IMR-90 (cell line): ENCODE measurements around the gene BAIAP2. TPM values are rescaled to one million over a fixed set of nuclear protein-coding genes. Genes with fewer than 3 reads are reported as not detected.

Experiments
- ATAC-seq: fragments of 200-7000 bp; cut with Tn5 transposase; 2 replicates; pipeline ENCODE4 v1.9.1; 2020; ENCODE audit warnings: low read depth, mild to moderate bottlenecking, moderate library complexity
- BruUV-seq: library from RNA; stranded (reverse); fragments of 400-500 nt; replicated peaks from 2 replicates; lab custom pipeline; 2021; lab: Mats Ljungman, UMichigan
- CTCF ChIA-PET: fragments of 300-600 bp; formaldehyde crosslinking; extraction: SDS; loops from one replicate; lab custom pipeline; 2021; ENCODE audit warnings: antibody characterized with exemption; lab: Yijun Ruan, JAX
- POLR2A ChIA-PET: fragments of 300-600 bp; sonication (Branson Sonifier 250); formaldehyde crosslinking; loops from one replicate; lab custom pipeline; 2022; ENCODE audit warnings: antibody characterized with exemption; ENCODE audit not compliant: unreplicated experiment; lab: Charles Lee
- DNase-seq: peaks from one replicate; pipeline ENCODE4 v3.0.0; 2013
- H2AFZ ChIP-seq: replicated peaks from 2 replicates; pipeline ENCODE3; 2013; ENCODE audit warnings: low read length, mild to moderate bottlenecking; ENCODE audit not compliant: poor library complexity
- H2AK5ac ChIP-seq: 2 replicates; pipeline ENCODE4 v1.6.1; 2013; ENCODE audit warnings: low read depth, low read length, inconsistent platforms
- H2AK9ac ChIP-seq: replicated peaks from 2 replicates; pipeline ENCODE3; 2013; ENCODE audit warnings: mild to moderate bottlenecking, low read depth, low read length, moderate library complexity; ENCODE audit not compliant: poor library complexity
- H2BK120ac ChIP-seq: 2 replicates; pipeline ENCODE4 v1.6.1; 2013; ENCODE audit warnings: low read depth, low read length, inconsistent platforms
- H2BK15ac ChIP-seq: 3 replicates; pipeline ENCODE4 v1.6.1; 2013; ENCODE audit warnings: low read depth, low read length, inconsistent platforms
- H2BK20ac ChIP-seq: 2 replicates; pipeline ENCODE4 v1.6.1; 2013; ENCODE audit warnings: low read depth, mild to moderate bottlenecking, inconsistent platforms, low read length, moderate library complexity
- H2BK5ac ChIP-seq: 2 replicates; pipeline ENCODE4 v1.6.1; 2013; ENCODE audit warnings: mild to moderate bottlenecking, low read depth, low read length, inconsistent platforms; ENCODE audit not compliant: poor library complexity, severe bottlenecking
- H3K14ac ChIP-seq: replicated peaks from 2 replicates; pipeline ENCODE4 v1.6.1; 2013; ENCODE audit warnings: low read depth, low read length, inconsistent platforms
- H3K18ac ChIP-seq: 2 replicates; pipeline ENCODE4 v1.6.1; 2013; ENCODE audit warnings: low read depth, low read length, control low read depth
- H3K23ac ChIP-seq: 2 replicates; pipeline ENCODE4 v1.6.1; 2013; ENCODE audit warnings: low read depth, low read length, inconsistent platforms
- H3K27ac ChIP-seq: 2 replicates; pipeline ENCODE4 v1.5.1; 2013; ENCODE audit warnings: mild to moderate bottlenecking, control low read depth, low read length; ENCODE audit not compliant: insufficient read depth
- H3K27me3 ChIP-seq: 2 replicates; pipeline ENCODE4 v1.6.1; 2013; ENCODE audit warnings: low read length; ENCODE audit not compliant: control insufficient read depth, insufficient read depth
- H3K36me3 ChIP-seq: 2 replicates; pipeline ENCODE4 v1.6.1; 2013; ENCODE audit warnings: low read length, mixed read lengths; ENCODE audit not compliant: control insufficient read depth, insufficient read depth
- H3K4ac ChIP-seq: 2 replicates; pipeline ENCODE4 v1.6.1; 2013; ENCODE audit warnings: low read depth, low read length, inconsistent platforms
- H3K4me1 ChIP-seq: 2 replicates; pipeline ENCODE4 v1.6.1; 2013; ENCODE audit warnings: low read length, mixed read lengths; ENCODE audit not compliant: control insufficient read depth, insufficient read depth
- H3K4me2 ChIP-seq: 2 replicates; pipeline ENCODE4 v1.6.1; 2013; ENCODE audit warnings: low read depth, mild to moderate bottlenecking, control low read depth, low read length, moderate library complexity
- H3K4me3 ChIP-seq: 2 replicates; pipeline ENCODE4 v1.5.1; 2013; ENCODE audit warnings: low read depth, mild to moderate bottlenecking, control low read depth, low read length, moderate library complexity; ENCODE audit not compliant: insufficient read depth
- H3K56ac ChIP-seq: 2 replicates; pipeline ENCODE4 v1.6.1; 2013; ENCODE audit warnings: low read length, inconsistent platforms; ENCODE audit not compliant: insufficient read depth; ENCODE audit errors: extremely low read depth
- H3K79me1 ChIP-seq, 2 experiments: 2 replicates each; pipeline ENCODE4 v1.6.1; 2013; ENCODE audit warnings: low read length in 2 of 2, inconsistent platforms in 1 of 2, low read depth in 1 of 2
- H3K9ac ChIP-seq: 2 replicates; pipeline ENCODE4 v1.6.1; 2013; ENCODE audit warnings: low read depth, low read length, control low read depth
- H3K9me1 ChIP-seq: 2 replicates; pipeline ENCODE4 v1.6.1; 2013; ENCODE audit warnings: low read length, inconsistent platforms; ENCODE audit not compliant: insufficient read depth
- H3K9me3 ChIP-seq: 2 replicates; pipeline ENCODE4 v1.6.1; 2013; ENCODE audit warnings: low read length; ENCODE audit not compliant: control insufficient read depth, insufficient read depth
- H4K20me1 ChIP-seq: 2 replicates; pipeline ENCODE4 v1.6.1; 2013; ENCODE audit warnings: low read length, inconsistent platforms; ENCODE audit not compliant: insufficient read depth
- H4K5ac ChIP-seq: 2 replicates; pipeline ENCODE4 v1.6.1; 2013; ENCODE audit warnings: mild to moderate bottlenecking, low read depth, low read length, control low read depth
- H4K8ac ChIP-seq, 2 experiments: 2 replicates each; pipeline ENCODE4 v1.6.1; 2013; ENCODE audit warnings: low read depth in 2 of 2, low read length in 2 of 2, control low read depth in 1 of 2, inconsistent platforms in 1 of 2
- H4K91ac ChIP-seq: 2 replicates; pipeline ENCODE4 v1.6.1; 2013; ENCODE audit warnings: low read depth, low read length, inconsistent platforms; ENCODE audit not compliant: insufficient read depth
- FOS ChIP-seq: fragments of 150-350 bp; IDR thresholded peaks from 2 replicates; pipeline ENCODE4 v1.6.1; 2016; ENCODE audit warnings: low read depth, low read length
- MXI1 ChIP-seq: IDR thresholded peaks from 2 replicates; pipeline ENCODE4 v1.6.1; 2012; ENCODE audit warnings: low read depth, mild to moderate bottlenecking, low read length, moderate library complexity, borderline replicate concordance
- RCOR1 ChIP-seq: IDR thresholded peaks from 2 replicates; pipeline ENCODE4 v1.6.1; 2012; ENCODE audit warnings: mild to moderate bottlenecking, low read length, improper control_type of control experiment; ENCODE audit not compliant: insufficient replicate concordance
- WGBS, 2 experiments: methylation state at CpG; one replicate each; pipeline versions ENCODE4 v1.1.5 to v1.1.7; 2013; ENCODE audit warnings: missing lambda C conversion rate in 2 of 2; ENCODE audit not compliant: insufficient read length in 1 of 2; ENCODE audit errors: extremely low coverage in 2 of 2; 5-methylcytosine and 5-hydroxymethylcytosine counted together
- dilution Hi-C: fragments of 300-500 bp; cut with HindIII; formaldehyde crosslinking; loops from one replicate; pipeline ENCODE4 v1.14.3; 2018; ENCODE audit warnings: low sequenced_read_pairs; ENCODE audit not compliant: unreplicated experiment
- in situ Hi-C: fragments of 300-500 bp; cut with MboI; formaldehyde crosslinking; loops from 3 replicates; pipeline ENCODE4 v1.14.3; 2019; ENCODE audit warnings: low sequenced_read_pairs, inconsistent platforms, mixed read lengths
- intact Hi-C: fragments of 100-400 bp; cut with micrococcal nuclease; formaldehyde crosslinking; loops from 2 replicates; pipeline ENCODE4 v1.10.0; 2022
- polyA plus RNA-seq, 3 experiments: library from polyadenylated mRNA; depleted of rRNA; stranded (reverse); fragments of >200 nt; gene quantifications; 2 replicates each; pipeline ENCODE4 v1.2.3, GENCODE V29; 2012; ENCODE audit warnings: low replicate concordance in 1 of 3
- total RNA-seq: library from RNA; depleted of rRNA; stranded (reverse); fragments of >200 nt; gene quantifications from 2 replicates; pipeline ENCODE4 v1.2.3, GENCODE V29; 2012

The BAIAP2 gene
- total and polyA plus RNA-seq, 2 of the 4 experiments (the other 2 are of a cell fraction) = 18.3 to 32.6 TPM

GRCh38 chr17:81126281-81127132 is 91.6 kb downstream of the BAIAP2 start (continued):
- no peak for TF ChIP-seq FOS

DNA sequence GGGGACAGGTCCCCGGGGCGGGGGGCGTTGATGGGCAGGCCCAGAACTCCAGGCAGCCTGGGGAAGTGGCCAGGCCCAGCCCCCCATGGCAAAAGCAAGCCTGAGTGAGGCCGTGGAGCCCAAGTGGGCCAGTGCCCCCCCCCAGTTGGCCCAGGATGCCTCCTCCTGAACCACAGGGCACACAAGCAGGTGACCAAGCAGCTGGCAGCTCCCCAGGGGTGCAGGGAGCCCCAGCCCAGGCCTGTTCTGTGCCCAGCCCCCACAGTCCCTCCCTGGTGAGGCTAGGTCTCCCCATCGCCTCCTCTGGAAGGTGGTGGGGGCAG is 92.1 kb downstream of the BAIAP2 start:
- H2BK5ac ChIP-seq = no peak overlapping the region
- H2AK5ac ChIP-seq = no peak overlapping the region
- ATAC-seq (no peak), DNase-seq (no peak)
- H3K4me2 ChIP-seq = no peak overlapping the region
- H2AFZ ChIP-seq = no peak overlapping the region
- H3K36me3 ChIP-seq = no peaks in the 10 kb centered on the region
- no peak overlapping the region for H3K4ac ChIP-seq
- dilution Hi-C loops (no loop called here), intact Hi-C loops (no loop called here), in situ Hi-C loops (no loop called here)
- no peak overlapping the region for H3K4me3 ChIP-seq
- no peak overlapping the region for H2AK9ac ChIP-seq
- H3K79me1 ChIP-seq = no peaks in the 10 kb centered on the region
- H3K9me1 ChIP-seq = no peaks in the 10 kb centered on the region
- no peak overlapping the region for H4K5ac ChIP-seq
- no peak overlapping the region for H3K23ac ChIP-seq
- H3K27ac ChIP-seq = no peak overlapping the region
- H3K56ac ChIP-seq = no peak overlapping the region
- CTCF ChIA-PET = no interaction called here
- H3K18ac ChIP-seq = no peak overlapping the region
- H3K14ac ChIP-seq = no peak overlapping the region
- no peak overlapping the region for H3K9ac ChIP-seq
- H3K4me1 ChIP-seq = no peaks in the 10 kb centered on the region
- no peak overlapping the region for H2BK20ac ChIP-seq
- H2BK15ac ChIP-seq = no peak overlapping the region
- H2BK120ac ChIP-seq = no peak overlapping the region
- POLR2A ChIA-PET = no interaction called here
- WGBS, 2 experiments = no CpG with 5 or more reads among the region's 5 CpGs
- no TSS peak for BruUV-seq
- no peak overlapping the region for H4K8ac ChIP-seq
- peaks cover 35% of the 10 kb centered on the region for H3K27me3 ChIP-seq
- H3K9me3 ChIP-seq = no peaks in the 10 kb centered on the region
- no peaks in the 10 kb centered on the region for H4K20me1 ChIP-seq
- no peak for TF ChIP-seq RCOR1
- no peak for TF ChIP-seq MXI1
- H4K91ac ChIP-seq = no peak overlapping the region
